Panc1 (cell line): ENCODE data around the gene ASB16. TPM values are rescaled to one million over a fixed set of nuclear protein-coding genes. Genes with fewer than 3 reads are reported as not detected.

ENCODE experiments used
- ATAC-seq: fragments of 200-7000 bp; cut with Tn5 transposase; 2 replicates; pipeline ENCODE4 v1.9.1; 2020; ENCODE audit warnings: mild to moderate bottlenecking, moderate library complexity
- BruUV-seq: library from RNA; stranded (reverse); fragments of 400-500 nt; replicated peaks from 2 replicates; lab custom pipeline; 2021; lab: Mats Ljungman, UMichigan
- CTCF ChIA-PET: fragments of 300-600 bp; sonication (Branson Sonifier 250); formaldehyde crosslinking; loops from one replicate; lab custom pipeline; 2022; ENCODE audit warnings: antibody characterized with exemption; lab: Charles Lee
- POLR2A ChIA-PET: fragments of 300-600 bp; sonication (Branson Sonifier 250); formaldehyde crosslinking; loops from one replicate; lab custom pipeline; 2022; ENCODE audit warnings: antibody characterized with exemption; lab: Charles Lee
- DNase-seq: peaks from one replicate; pipeline ENCODE4 v3.0.0-alpha.2; 2010; ENCODE audit warnings: low read depth, low spot score
- H3K27ac ChIP-seq: 2 replicates; pipeline ENCODE4 v1.5.1; 2011; ENCODE audit warnings: mild to moderate bottlenecking, low read length, inconsistent platforms
- H3K27me3 ChIP-seq: fragments of 200-500 bp; sonication (Bioruptor generic); 2 replicates; pipeline ENCODE4 v1.6.0; 2014; ENCODE audit warnings: low read length, inconsistent platforms; ENCODE audit not compliant: control insufficient read depth, insufficient read depth
- H3K36me3 ChIP-seq: fragments of 200-500 bp; sonication (Bioruptor generic); 2 replicates; pipeline ENCODE4 v1.5.1; 2014; ENCODE audit warnings: inconsistent platforms, mild to moderate bottlenecking, low read length, moderate library complexity; ENCODE audit not compliant: control insufficient read depth, insufficient read depth
- H3K4me1 ChIP-seq: 2 replicates; pipeline ENCODE4 v1.5.1; 2011; ENCODE audit warnings: inconsistent platforms, mild to moderate bottlenecking, low read length, moderate library complexity; ENCODE audit not compliant: control insufficient read depth, insufficient read depth
- H3K4me3 ChIP-seq, 2 experiments: 2 replicates each; pipeline ENCODE4 v1.5.1; 2011 to 2012; ENCODE audit warnings: low read depth in 2 of 2, low read length in 2 of 2, mild to moderate bottlenecking in 2 of 2, inconsistent platforms in 1 of 2, moderate library complexity in 1 of 2
- H3K9me3 ChIP-seq: fragments of 200-500 bp; sonication (Bioruptor generic); 2 replicates; pipeline ENCODE4 v1.5.1; 2014; ENCODE audit warnings: low read depth, mild to moderate bottlenecking, inconsistent platforms, low read length, moderate library complexity; ENCODE audit not compliant: control insufficient read depth, insufficient read depth
- POLR2AphosphoS5 ChIP-seq: IDR thresholded peaks from 2 replicates; pipeline ENCODE4 v1.6.1; 2012; ENCODE audit warnings: mild to moderate bottlenecking, low read depth, low read length, moderate library complexity
- SIN3A ChIP-seq: IDR thresholded peaks from 2 replicates; pipeline ENCODE4 v1.6.1; 2012; ENCODE audit warnings: low read depth, mild to moderate bottlenecking, low read length, moderate library complexity, borderline replicate concordance; ENCODE audit not compliant: insufficient read depth
- TCF7L2 ChIP-seq: IDR thresholded peaks from 2 replicates; pipeline ENCODE4 v1.6.1; 2011; ENCODE audit warnings: mild to moderate bottlenecking, low read depth, low read length, inconsistent platforms
- in situ Hi-C: cut with HindIII; loops from 2 replicates; pipeline ENCODE4 v1.10.0; 2016; ENCODE audit warnings: low sequenced_read_pairs, low pct_unique_long_range_greater_than_20kb
- intact Hi-C: fragments of 100-400 bp; cut with micrococcal nuclease; formaldehyde crosslinking; loops from one replicate; pipeline ENCODE4 v1.10.0; 2022; ENCODE audit not compliant: unreplicated experiment
- total RNA-seq: library from RNA; stranded (reverse); gene quantifications from one replicate; pipeline ENCODE4 v1.2.1, GENCODE V29; 2021; ENCODE audit not compliant: unreplicated experiment
- TF ChIP-seq, protein P1 (sequence below): fragments of 450-650 bp; IDR thresholded peaks from 2 replicates; pipeline ENCODE4 v1.5.1; 2017; ENCODE audit warnings: mild to moderate bottlenecking
- TF ChIP-seq, protein P2 (sequence below), 2 experiments: IDR thresholded peaks; 2 replicates each; pipeline ENCODE4 v1.6.1; 2011 to 2012; ENCODE audit warnings: low read depth in 2 of 2, control low read depth in 1 of 2, low read length in 1 of 2, mild to moderate bottlenecking in 1 of 2, moderate library complexity in 1 of 2; ENCODE audit not compliant: insufficient read depth in 1 of 2

ASB16 gene
- total RNA-seq, 1 experiment from 2014 or later: not detected

DNA sequence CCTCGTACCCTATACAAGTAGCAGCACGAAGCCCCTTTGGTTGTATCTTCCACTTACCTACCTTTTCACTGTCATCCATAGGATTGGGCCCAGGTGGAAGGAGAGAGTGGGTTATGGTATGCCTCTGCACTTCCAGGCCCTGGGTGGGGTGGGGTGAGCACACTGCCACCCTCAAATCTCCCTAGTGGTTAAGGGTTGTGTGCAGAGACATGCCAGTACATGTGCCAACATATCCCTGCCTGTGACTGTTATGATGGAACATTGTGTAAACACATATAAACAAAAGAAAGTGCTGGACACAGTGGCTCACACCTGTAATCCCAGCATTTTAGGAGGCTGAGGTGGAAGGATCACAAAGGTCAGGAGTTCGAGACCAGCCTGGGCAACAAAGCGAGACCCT lies 17.6 kb upstream of the ASB16 start:
- Histone ChIP-seq H3K4me3 (no peak overlapping the region), H3K36me3 (no peaks in the 10 kb centered on the region), H3K27ac (no peak overlapping the region), H3K9me3 (no peaks in the 10 kb centered on the region), H3K27me3 (no peaks in the 10 kb centered on the region), H3K4me1 (no peaks in the 10 kb centered on the region)
- ChIA-PET CTCF (no interaction called here), POLR2A (no interaction called here)
- in situ Hi-C loops (no loop called here), intact Hi-C loops (no loop called here)
- ATAC-seq (no peak), DNase-seq (no peak)
- BruUV-seq: no TSS peak
- no peak for TF ChIP-seq SIN3A
- no peak for TF ChIP-seq POLR2AphosphoS5
- TF ChIP-seq, protein P1, sequence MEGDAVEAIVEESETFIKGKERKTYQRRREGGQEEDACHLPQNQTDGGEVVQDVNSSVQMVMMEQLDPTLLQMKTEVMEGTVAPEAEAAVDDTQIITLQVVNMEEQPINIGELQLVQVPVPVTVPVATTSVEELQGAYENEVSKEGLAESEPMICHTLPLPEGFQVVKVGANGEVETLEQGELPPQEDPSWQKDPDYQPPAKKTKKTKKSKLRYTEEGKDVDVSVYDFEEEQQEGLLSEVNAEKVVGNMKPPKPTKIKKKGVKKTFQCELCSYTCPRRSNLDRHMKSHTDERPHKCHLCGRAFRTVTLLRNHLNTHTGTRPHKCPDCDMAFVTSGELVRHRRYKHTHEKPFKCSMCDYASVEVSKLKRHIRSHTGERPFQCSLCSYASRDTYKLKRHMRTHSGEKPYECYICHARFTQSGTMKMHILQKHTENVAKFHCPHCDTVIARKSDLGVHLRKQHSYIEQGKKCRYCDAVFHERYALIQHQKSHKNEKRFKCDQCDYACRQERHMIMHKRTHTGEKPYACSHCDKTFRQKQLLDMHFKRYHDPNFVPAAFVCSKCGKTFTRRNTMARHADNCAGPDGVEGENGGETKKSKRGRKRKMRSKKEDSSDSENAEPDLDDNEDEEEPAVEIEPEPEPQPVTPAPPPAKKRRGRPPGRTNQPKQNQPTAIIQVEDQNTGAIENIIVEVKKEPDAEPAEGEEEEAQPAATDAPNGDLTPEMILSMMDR: no peak
- TF ChIP-seq TCF7L2: no peak
- TF ChIP-seq, protein P2, sequence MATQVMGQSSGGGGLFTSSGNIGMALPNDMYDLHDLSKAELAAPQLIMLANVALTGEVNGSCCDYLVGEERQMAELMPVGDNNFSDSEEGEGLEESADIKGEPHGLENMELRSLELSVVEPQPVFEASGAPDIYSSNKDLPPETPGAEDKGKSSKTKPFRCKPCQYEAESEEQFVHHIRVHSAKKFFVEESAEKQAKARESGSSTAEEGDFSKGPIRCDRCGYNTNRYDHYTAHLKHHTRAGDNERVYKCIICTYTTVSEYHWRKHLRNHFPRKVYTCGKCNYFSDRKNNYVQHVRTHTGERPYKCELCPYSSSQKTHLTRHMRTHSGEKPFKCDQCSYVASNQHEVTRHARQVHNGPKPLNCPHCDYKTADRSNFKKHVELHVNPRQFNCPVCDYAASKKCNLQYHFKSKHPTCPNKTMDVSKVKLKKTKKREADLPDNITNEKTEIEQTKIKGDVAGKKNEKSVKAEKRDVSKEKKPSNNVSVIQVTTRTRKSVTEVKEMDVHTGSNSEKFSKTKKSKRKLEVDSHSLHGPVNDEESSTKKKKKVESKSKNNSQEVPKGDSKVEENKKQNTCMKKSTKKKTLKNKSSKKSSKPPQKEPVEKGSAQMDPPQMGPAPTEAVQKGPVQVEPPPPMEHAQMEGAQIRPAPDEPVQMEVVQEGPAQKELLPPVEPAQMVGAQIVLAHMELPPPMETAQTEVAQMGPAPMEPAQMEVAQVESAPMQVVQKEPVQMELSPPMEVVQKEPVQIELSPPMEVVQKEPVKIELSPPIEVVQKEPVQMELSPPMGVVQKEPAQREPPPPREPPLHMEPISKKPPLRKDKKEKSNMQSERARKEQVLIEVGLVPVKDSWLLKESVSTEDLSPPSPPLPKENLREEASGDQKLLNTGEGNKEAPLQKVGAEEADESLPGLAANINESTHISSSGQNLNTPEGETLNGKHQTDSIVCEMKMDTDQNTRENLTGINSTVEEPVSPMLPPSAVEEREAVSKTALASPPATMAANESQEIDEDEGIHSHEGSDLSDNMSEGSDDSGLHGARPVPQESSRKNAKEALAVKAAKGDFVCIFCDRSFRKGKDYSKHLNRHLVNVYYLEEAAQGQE (IDR thresholded peaks at IDR 0.05; ENCODE audit: insufficient read depth in 1 of 2, low read depth in 2 of 2, low read length in 1 of 2): no peak

DNA sequence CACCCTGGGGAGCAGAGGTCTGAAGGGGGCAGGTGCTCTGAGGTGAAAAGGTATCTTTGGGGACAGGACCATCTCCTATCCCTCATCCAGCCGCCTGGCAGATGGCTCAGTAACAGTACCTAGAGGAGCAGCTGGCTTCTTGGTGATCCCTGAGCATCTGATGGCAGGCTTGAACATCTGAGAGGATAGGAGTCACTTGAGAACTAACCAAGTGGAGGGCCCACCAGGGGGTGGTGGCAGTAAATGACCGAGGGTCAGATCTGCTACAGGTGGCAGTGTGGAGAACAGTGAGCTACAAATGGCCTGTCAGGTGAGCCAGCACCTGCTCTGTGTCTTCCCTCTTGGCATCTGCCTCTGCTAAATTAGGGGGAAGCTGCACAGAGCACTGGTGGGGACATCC lies 15.0 kb upstream of the ASB16 start:
- TF ChIP-seq, protein P1: no peak
- TF ChIP-seq, protein P2 (IDR thresholded peaks at IDR 0.05; ENCODE audit: insufficient read depth in 1 of 2, low read depth in 2 of 2, low read length in 1 of 2): no peak
- no peak for TF ChIP-seq POLR2AphosphoS5
- no peak for TF ChIP-seq TCF7L2
- no peak for TF ChIP-seq SIN3A
- no TSS peak for BruUV-seq
- ChIA-PET CTCF (no interaction called here), POLR2A (no interaction called here)
- Histone ChIP-seq H3K27me3 (no peaks in the 10 kb centered on the region), H3K4me3 (no peak overlapping the region), H3K36me3 (no peaks in the 10 kb centered on the region), H3K4me1 (no peaks in the 10 kb centered on the region), H3K9me3 (no peaks in the 10 kb centered on the region), H3K27ac (no peak overlapping the region)
- ATAC-seq (no peak), DNase-seq (no peak)
- intact Hi-C loops (no loop called here), in situ Hi-C loops (no loop called here)
